ENCODE results near the gene DDX23. TPM values are rescaled to one million over a fixed set of nuclear protein-coding genes. Genes with fewer than 3 reads are reported as not detected.
A peak's percentile ranks its signal among the peaks of the same experiment; 100 is the strongest.

The DDX23 gene
- 60.4 TPM for polyA plus RNA-seq (2013)

GRCh38 chr12:48851883-48852733, at the start of gene DDX23:
TSS of gene DDX23 (minus strand) at chr12:48852163. CDS start at chr12:48845782, 6,381 bp downstream.
- Histone ChIP-seq H3K27me3 (replicated peaks in 2 of 5; ENCODE audit: control insufficient read depth in 4 of 5, insufficient read depth in 5 of 5, low read length in 4 of 5) (no peaks in the 10 kb centered on the region), H3K4me3 (ENCODE audit: control insufficient read depth in 1 of 7, extremely low read depth in 1 of 7, insufficient read depth in 4 of 7, low read depth in 2 of 7, low read length in 6 of 7) (peak within 1 kb of the TSS; percentile 70 to 99 (median 95)), H3K27ac (ENCODE audit: insufficient read depth in 1 of 2, low read depth in 1 of 2, low read length in 2 of 2, poor library complexity in 1 of 2, severe bottlenecking in 2 of 2) (peak within 1 kb of the TSS; percentile 88 to 93), H3K4me1 (ENCODE audit: control extremely low read depth in 1 of 4, control insufficient read depth in 4 of 4, insufficient read depth in 4 of 4, low read length in 3 of 4) (peaks cover 8 to 24% (median 21%) of the 10 kb centered on the region in 4 experiments), H3K9me3 (ENCODE audit: control extremely low read depth in 1 of 5, control insufficient read depth in 4 of 5, insufficient read depth in 2 of 5, low read depth in 1 of 5, low read length in 4 of 5) (no peaks in the 10 kb centered on the region), H3K36me3 (ENCODE audit: control insufficient read depth in 4 of 4, insufficient read depth in 4 of 4, low read length in 3 of 4) (peaks cover 0 to 7% (median 2%) of the 10 kb centered on the region in 4 experiments)
- WGBS (ENCODE audit: insufficient coverage): 0% methylated on average over 42 of the region's 53 CpGs
- CTCF ChIA-PET: interaction anchor here (0.7 to 17.5 kb wide), 35 partner anchors 12 to 145 kb away, joined by 3 to 189 read pairs (median 7); partner anchors contain the start of genes FKBP11, RND1 and WNT1
- POLR2A ChIA-PET: interaction anchor here (0.5 to 2.5 kb wide), 3 partner anchors 14 to 162 kb away, joined by 3 to 13 read pairs (median 3); partner anchors contain the start of gene RND1
- peak; percentile 96 to 98 (median 97) for DNase-seq

GRCh38 chr12:48901278-48901677, 49.3 kb upstream of the DDX23 start:
- WGBS (ENCODE audit: insufficient coverage): no CpG with 5 or more reads among the region's 2 CpGs
- no peak for DNase-seq
- CTCF ChIA-PET: interaction anchor here (0.9 to 6.3 kb wide), 10 partner anchors 9 to 93 kb away, joined by 3 to 54 read pairs (median 10); partner anchors contain the start of genes DDX23 and FKBP11
- Histone ChIP-seq H3K4me3 (ENCODE audit: control insufficient read depth in 1 of 7, extremely low read depth in 1 of 7, insufficient read depth in 4 of 7, low read depth in 2 of 7, low read length in 6 of 7) (no peak overlapping the region), H3K4me1 (ENCODE audit: control extremely low read depth in 1 of 4, control insufficient read depth in 4 of 4, insufficient read depth in 4 of 4, low read length in 3 of 4) (peaks cover 0 to 13% (median 12%) of the 10 kb centered on the region in 4 experiments), H3K9me3 (ENCODE audit: control extremely low read depth in 1 of 5, control insufficient read depth in 4 of 5, insufficient read depth in 2 of 5, low read depth in 1 of 5, low read length in 4 of 5) (no peaks in the 10 kb centered on the region), H3K27me3 (replicated peaks in 2 of 5; ENCODE audit: control insufficient read depth in 4 of 5, insufficient read depth in 5 of 5, low read length in 4 of 5) (peaks cover 0 to 2% (median 0%) of the 10 kb centered on the region in 5 experiments), H3K27ac (ENCODE audit: insufficient read depth in 1 of 2, low read depth in 1 of 2, low read length in 2 of 2, poor library complexity in 1 of 2, severe bottlenecking in 2 of 2) (no peak overlapping the region), H3K36me3 (ENCODE audit: control insufficient read depth in 4 of 4, insufficient read depth in 4 of 4, low read length in 3 of 4) (no peaks in the 10 kb centered on the region)
- POLR2A ChIA-PET: interaction anchor here (0.7 kb wide), 1 partner anchor 18 kb away, joined by 3 read pairs; no protein-coding TSS in a partner anchor

GRCh38 chr12:48899651-48900050, 47.7 kb upstream of the DDX23 start:
- peaks cover 0 to 13% (median 12%) of the 10 kb centered on the region in 4 experiments for H3K4me1 ChIP-seq (ENCODE audit: control extremely low read depth in 1 of 4, control insufficient read depth in 4 of 4, insufficient read depth in 4 of 4, low read length in 3 of 4)
- POLR2A ChIA-PET: no interaction called here
- no peak for DNase-seq
- H3K27me3 ChIP-seq (replicated peaks in 2 of 5; ENCODE audit: control insufficient read depth in 4 of 5, insufficient read depth in 5 of 5, low read length in 4 of 5): peaks cover 0 to 2% (median 0%) of the 10 kb centered on the region in 5 experiments
- CTCF ChIA-PET: interaction anchor here (0.6 to 6.3 kb wide), 8 partner anchors 9 to 95 kb away, joined by 3 to 54 read pairs (median 7); no protein-coding TSS in a partner anchor
- H3K27ac ChIP-seq (ENCODE audit: insufficient read depth in 1 of 2, low read depth in 1 of 2, low read length in 2 of 2, poor library complexity in 1 of 2, severe bottlenecking in 2 of 2): no peak overlapping the region
- WGBS (ENCODE audit: insufficient coverage): 67% methylated on average over 1 of the region's 2 CpGs
- no peak overlapping the region for H3K4me3 ChIP-seq (ENCODE audit: control insufficient read depth in 1 of 7, extremely low read depth in 1 of 7, insufficient read depth in 4 of 7, low read depth in 2 of 7, low read length in 6 of 7)
- no peaks in the 10 kb centered on the region for H3K9me3 ChIP-seq (ENCODE audit: control extremely low read depth in 1 of 5, control insufficient read depth in 4 of 5, insufficient read depth in 2 of 5, low read depth in 1 of 5, low read length in 4 of 5)
- no peaks in the 10 kb centered on the region for H3K36me3 ChIP-seq (ENCODE audit: control insufficient read depth in 4 of 4, insufficient read depth in 4 of 4, low read length in 3 of 4)

- ChIA-PET POLR2A (no interaction called here), CTCF (interaction anchor here (0.9 to 3.2 kb wide), 5 partner anchors 9 to 41 kb away, joined by 3 to 14 read pairs (median 3); a partner anchor contains a TSS)
- DNase-seq: no peak
- no CpG with 5 or more reads among the region's 1 CpG for WGBS (ENCODE audit: insufficient coverage)
- Histone ChIP-seq H3K9me3 (ENCODE audit: control extremely low read depth in 1 of 5, control insufficient read depth in 4 of 5, insufficient read depth in 2 of 5, low read depth in 1 of 5, low read length in 4 of 5) (no peaks in the 10 kb centered on the region), H3K36me3 (ENCODE audit: control insufficient read depth in 4 of 4, insufficient read depth in 4 of 4, low read length in 3 of 4) (no peaks in the 10 kb centered on the region), H3K4me1 (ENCODE audit: control extremely low read depth in 1 of 4, control insufficient read depth in 4 of 4, insufficient read depth in 4 of 4, low read length in 3 of 4) (peaks cover 0 to 7% (median 2%) of the 10 kb centered on the region in 4 experiments), H3K27ac (ENCODE audit: insufficient read depth in 1 of 2, low read depth in 1 of 2, low read length in 2 of 2, poor library complexity in 1 of 2, severe bottlenecking in 2 of 2) (no peak overlapping the region), H3K27me3 (replicated peaks in 2 of 5; ENCODE audit: control insufficient read depth in 4 of 5, insufficient read depth in 5 of 5, low read length in 4 of 5) (peaks cover 3 to 20% (median 5%) of the 10 kb centered on the region in 5 experiments), H3K4me3 (ENCODE audit: control insufficient read depth in 1 of 7, extremely low read depth in 1 of 7, insufficient read depth in 4 of 7, low read depth in 2 of 7, low read length in 6 of 7) (no peak overlapping the region)
Observed at GRCh38 chr12:48894271-48894670, 42.3 kb upstream of the DDX23 start.

GRCh38 chr12:48890657-48891418, 38.9 kb upstream of the DDX23 start:
- no peaks in the 10 kb centered on the region for H3K9me3 ChIP-seq (ENCODE audit: control extremely low read depth in 1 of 5, control insufficient read depth in 4 of 5, insufficient read depth in 2 of 5, low read depth in 1 of 5, low read length in 4 of 5)
- peaks cover 3 to 18% (median 5%) of the 10 kb centered on the region in 5 experiments for H3K27me3 ChIP-seq (replicated peaks in 2 of 5; ENCODE audit: control insufficient read depth in 4 of 5, insufficient read depth in 5 of 5, low read length in 4 of 5)
- CTCF ChIA-PET: interaction anchor here (0.6 to 5.6 kb wide), 32 partner anchors 8 to 544 kb away, joined by 3 to 189 read pairs (median 5); partner anchors contain the start of genes DDX23, RND1 and WNT1
- H3K4me1 ChIP-seq (ENCODE audit: control extremely low read depth in 1 of 4, control insufficient read depth in 4 of 4, insufficient read depth in 4 of 4, low read length in 3 of 4): peaks cover 0 to 7% (median 2%) of the 10 kb centered on the region in 4 experiments
- no peak overlapping the region for H3K27ac ChIP-seq (ENCODE audit: insufficient read depth in 1 of 2, low read depth in 1 of 2, low read length in 2 of 2, poor library complexity in 1 of 2, severe bottlenecking in 2 of 2)
- 5% methylated on average over 24 of the region's 37 CpGs for WGBS (ENCODE audit: insufficient coverage)
- POLR2A ChIA-PET: interaction anchor here (0.8 kb wide), 1 partner anchor 32 kb away, joined by 4 read pairs; no protein-coding TSS in a partner anchor
- no peaks in the 10 kb centered on the region for H3K36me3 ChIP-seq (ENCODE audit: control insufficient read depth in 4 of 4, insufficient read depth in 4 of 4, low read length in 3 of 4)
- DNase-seq: peak; percentile 60 to 73 (median 67)
- peak overlapping the region in 2 of 7 experiments; percentile 22 to 50 for H3K4me3 ChIP-seq (ENCODE audit: control insufficient read depth in 1 of 7, extremely low read depth in 1 of 7, insufficient read depth in 4 of 7, low read depth in 2 of 7, low read length in 6 of 7)

GRCh38 chr12:48889679-48890078, 37.7 kb upstream of the DDX23 start:
- H3K36me3 ChIP-seq (ENCODE audit: control insufficient read depth in 4 of 4, insufficient read depth in 4 of 4, low read length in 3 of 4): no peaks in the 10 kb centered on the region
- H3K27ac ChIP-seq (ENCODE audit: insufficient read depth in 1 of 2, low read depth in 1 of 2, low read length in 2 of 2, poor library complexity in 1 of 2, severe bottlenecking in 2 of 2): no peak overlapping the region
- peaks cover 3 to 18% (median 5%) of the 10 kb centered on the region in 5 experiments for H3K27me3 ChIP-seq (replicated peaks in 2 of 5; ENCODE audit: control insufficient read depth in 4 of 5, insufficient read depth in 5 of 5, low read length in 4 of 5)
- WGBS (ENCODE audit: insufficient coverage): 92% methylated on average over 3 of the region's 3 CpGs
- CTCF ChIA-PET: interaction anchor here (0.8 to 5.6 kb wide), 20 partner anchors 8 to 94 kb away, joined by 3 to 189 read pairs (median 6); partner anchors contain the start of genes DDX23, RND1 and WNT1
- H3K4me1 ChIP-seq (ENCODE audit: control extremely low read depth in 1 of 4, control insufficient read depth in 4 of 4, insufficient read depth in 4 of 4, low read length in 3 of 4): peaks cover 0 to 7% (median 2%) of the 10 kb centered on the region in 4 experiments
- no peaks in the 10 kb centered on the region for H3K9me3 ChIP-seq (ENCODE audit: control extremely low read depth in 1 of 5, control insufficient read depth in 4 of 5, insufficient read depth in 2 of 5, low read depth in 1 of 5, low read length in 4 of 5)
- DNase-seq: no peak
- H3K4me3 ChIP-seq (ENCODE audit: control insufficient read depth in 1 of 7, extremely low read depth in 1 of 7, insufficient read depth in 4 of 7, low read depth in 2 of 7, low read length in 6 of 7): no peak overlapping the region
- POLR2A ChIA-PET: no interaction called here

Data from common myeloid progenitor, CD34-positive (primary cell).